ENCODE results near the gene KMT2A. TPM values are rescaled to one million over a fixed set of nuclear protein-coding genes. Genes with fewer than 3 reads are reported as not detected.
"Not testable (repeated sequence)": the region's sequence is repeated elsewhere in the genome, so short reads cannot be mapped to it uniquely, and the experiment has no call there.

KMT2A gene
- total RNA-seq, 1 donor from 2014 or later = 78.8 TPM

GRCh38 chr11:118401151-118401879, 35.0 kb upstream of the KMT2A start, which contains the start of gene ATP5MG:
Gene ATP5MG (plus strand): TSS chr11:118401606. CDS start chr11:118401666, 60 bp downstream.
- Mint-ChIP-seq H3K4me1 (peaks cover 25% of the 10 kb centered on the region), H3K27ac (ENCODE audit: unreplicated experiment) (peak within 1 kb of the TSS; percentile 100), H3K27me3 (ENCODE audit: low read depth) (no peaks in the 10 kb centered on the region), H3K4me3 (peak within 1 kb of the TSS; percentile 96), H3K36me3 (ENCODE audit: low read depth) (no peaks in the 10 kb centered on the region), H3K9me3 (no peaks in the 10 kb centered on the region)
- DNase-seq (ENCODE audit: low read depth, low spot score) = peak; percentile 91
- peak; percentile 33 for TF ChIP-seq CTCF (conservative IDR thresholded peaks at IDR 0.05)

GRCh38 chr11:118401880-118402590, 34.3 kb upstream of the KMT2A start:
- Mint-ChIP-seq H3K36me3 (ENCODE audit: low read depth) (peaks cover 4% of the 10 kb centered on the region), H3K27me3 (ENCODE audit: low read depth) (no peaks in the 10 kb centered on the region), H3K4me3 (peak overlapping the region; percentile 96), H3K27ac (ENCODE audit: unreplicated experiment) (peak overlapping the region; percentile 100), H3K4me1 (peaks cover 25% of the 10 kb centered on the region), H3K9me3 (no peaks in the 10 kb centered on the region)
- TF ChIP-seq CTCF (conservative IDR thresholded peaks at IDR 0.05) = no peak
- no peak for DNase-seq (ENCODE audit: low read depth, low spot score)

- not testable (repeated sequence) for DNase-seq (ENCODE audit: low read depth, low spot score); H3K9me3 Mint-ChIP-seq; H3K36me3 Mint-ChIP-seq (ENCODE audit: low read depth); H3K27me3 Mint-ChIP-seq (ENCODE audit: low read depth)
- Mint-ChIP-seq H3K27ac (ENCODE audit: unreplicated experiment) (peak overlapping the region; percentile 44), H3K4me1 (peaks cover 25% of the 10 kb centered on the region), H3K4me3 (peak overlapping the region; percentile 96)
These were observed 33.7 kb upstream of the KMT2A start for GRCh38 chr11:118402594-118402993.

GRCh38 chr11:118406599-118407166, 29.6 kb upstream of the KMT2A start:
- Mint-ChIP-seq H3K36me3 (ENCODE audit: low read depth) (peaks cover 4% of the 10 kb centered on the region), H3K27me3 (ENCODE audit: low read depth) (no peaks in the 10 kb centered on the region), H3K4me1 (peaks cover 18% of the 10 kb centered on the region), H3K9me3 (no peaks in the 10 kb centered on the region), H3K27ac (ENCODE audit: unreplicated experiment) (no peak overlapping the region), H3K4me3 (no peak overlapping the region)
- no peak for TF ChIP-seq CTCF (conservative IDR thresholded peaks at IDR 0.05)
- DNase-seq (ENCODE audit: low read depth, low spot score) = no peak

- TF ChIP-seq CTCF (conservative IDR thresholded peaks at IDR 0.05) = no peak
- H3K36me3 Mint-ChIP-seq (ENCODE audit: low read depth) = peaks cover 4% of the 10 kb centered on the region
- DNase-seq (ENCODE audit: low read depth, low spot score) = no peak
- H3K9me3 Mint-ChIP-seq = no peaks in the 10 kb centered on the region
- no peak overlapping the region for H3K4me3 Mint-ChIP-seq
- no peaks in the 10 kb centered on the region for H3K27me3 Mint-ChIP-seq (ENCODE audit: low read depth)
- H3K27ac Mint-ChIP-seq (ENCODE audit: unreplicated experiment) = no peak overlapping the region
- H3K4me1 Mint-ChIP-seq = no peaks in the 10 kb centered on the region
These were observed 26.1 kb upstream of the KMT2A start for GRCh38 chr11:118410055-118410745.
